Lower leg skin (tissue), 3 donors: ENCODE results near the gene CARD11.

Experiments
- POLR2A ChIP-seq, 2 donors: fragments of 450-650 bp; IDR thresholded peaks; one replicate each; pipeline ENCODE4 v1.6.1; 2016 to 2017; ENCODE audit warnings: antibody characterized with exemption in 2 of 2, mild to moderate bottlenecking in 1 of 2, moderate library complexity in 1 of 2
- TF ChIP-seq, protein P1 (sequence below), 3 donors: fragments of 450-650 bp; IDR thresholded peaks; one replicate each; pipeline ENCODE4 v1.5.1; 2016; ENCODE audit warnings: antibody characterized with exemption in 3 of 3, mild to moderate bottlenecking in 3 of 3, moderate library complexity in 2 of 3

DNA sequence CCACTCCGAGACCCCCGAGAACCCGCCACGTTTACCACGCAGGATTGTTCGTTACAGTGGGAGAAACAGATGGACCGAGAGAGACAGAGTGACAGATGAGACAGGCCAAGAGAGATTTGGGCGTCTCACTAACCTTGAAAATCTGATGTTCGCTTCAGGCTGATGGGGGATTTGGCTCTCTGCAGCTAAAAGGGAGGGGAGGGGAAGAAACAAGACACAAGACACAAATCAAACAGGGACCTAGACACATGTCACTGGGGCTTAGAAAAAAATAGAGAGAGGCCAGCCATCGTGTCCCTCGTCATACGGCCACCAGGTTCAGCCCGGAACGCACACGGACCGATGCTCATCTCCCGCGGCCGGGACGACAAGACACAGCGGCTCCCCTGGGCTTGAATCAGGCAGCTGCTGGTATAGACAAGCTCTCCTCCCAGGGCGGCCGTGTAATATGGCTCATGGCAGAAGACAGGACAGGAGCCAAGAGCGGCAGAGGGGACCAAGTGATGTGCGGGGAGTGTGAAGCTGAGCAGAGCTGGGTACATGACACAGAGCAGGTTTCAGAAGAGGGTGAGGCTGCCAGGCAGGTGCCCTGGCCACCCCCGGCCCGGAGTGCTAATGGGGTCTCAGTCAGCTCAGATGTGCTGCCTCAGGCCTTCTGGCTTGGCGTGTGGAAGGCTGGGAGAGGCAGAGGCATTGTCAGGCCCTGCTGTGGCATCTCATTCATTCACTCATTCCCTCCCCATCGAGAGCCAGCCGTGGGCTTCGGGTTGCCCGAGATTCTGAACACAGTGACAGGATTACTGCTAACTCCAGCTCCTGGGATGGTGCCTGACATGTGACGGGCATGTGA lies 111.0 kb downstream of the CARD11 start:
- TF ChIP-seq, protein P1, sequence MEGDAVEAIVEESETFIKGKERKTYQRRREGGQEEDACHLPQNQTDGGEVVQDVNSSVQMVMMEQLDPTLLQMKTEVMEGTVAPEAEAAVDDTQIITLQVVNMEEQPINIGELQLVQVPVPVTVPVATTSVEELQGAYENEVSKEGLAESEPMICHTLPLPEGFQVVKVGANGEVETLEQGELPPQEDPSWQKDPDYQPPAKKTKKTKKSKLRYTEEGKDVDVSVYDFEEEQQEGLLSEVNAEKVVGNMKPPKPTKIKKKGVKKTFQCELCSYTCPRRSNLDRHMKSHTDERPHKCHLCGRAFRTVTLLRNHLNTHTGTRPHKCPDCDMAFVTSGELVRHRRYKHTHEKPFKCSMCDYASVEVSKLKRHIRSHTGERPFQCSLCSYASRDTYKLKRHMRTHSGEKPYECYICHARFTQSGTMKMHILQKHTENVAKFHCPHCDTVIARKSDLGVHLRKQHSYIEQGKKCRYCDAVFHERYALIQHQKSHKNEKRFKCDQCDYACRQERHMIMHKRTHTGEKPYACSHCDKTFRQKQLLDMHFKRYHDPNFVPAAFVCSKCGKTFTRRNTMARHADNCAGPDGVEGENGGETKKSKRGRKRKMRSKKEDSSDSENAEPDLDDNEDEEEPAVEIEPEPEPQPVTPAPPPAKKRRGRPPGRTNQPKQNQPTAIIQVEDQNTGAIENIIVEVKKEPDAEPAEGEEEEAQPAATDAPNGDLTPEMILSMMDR (IDR thresholded peaks at IDR 0.05): no peak
- TF ChIP-seq POLR2A (IDR thresholded peaks at IDR 0.05): no peak
